Left hindlimb (tissue), 1 donor: ENCODE results near the gene GALR2.

Experiments used
- DNase-seq: peaks from one replicate; pipeline ENCODE4 v3.0.0-alpha.2; 2018

GALR2 gene

GRCh38 chr17:76102944-76103273 is 28.3 kb downstream of the GALR2 start:
- no peak for DNase-seq

GRCh38 chr17:76103274-76104139 is 28.9 kb downstream of the GALR2 start, which contains the start of gene EXOC7:
EXOC7 (minus strand) TSS chr17:76103787; CDS start chr17:76103692, 95 bp downstream.
- DNase-seq = peak; percentile 94

- DNase-seq = no peak
Observed at GRCh38 chr17:76104140-76104895, 29.7 kb downstream of the GALR2 start.

- no peak for DNase-seq
Observed at GRCh38 chr17:76104896-76105231, 30.3 kb downstream of the GALR2 start.

- no peak for DNase-seq
Observed at GRCh38 chr17:76106703-76107102, 32.1 kb downstream of the GALR2 start.

- DNase-seq = no peak
Observed at GRCh38 chr17:76107509-76107908, 32.9 kb downstream of the GALR2 start.

- DNase-seq = no peak
Observed at GRCh38 chr17:76111956-76112355, 37.4 kb downstream of the GALR2 start.

GRCh38 chr17:76115138-76115754 is 40.7 kb downstream of the GALR2 start:
- no peak for DNase-seq

GRCh38 chr17:76119409-76120371 is 45.1 kb downstream of the GALR2 start:
- peak; percentile 22 for DNase-seq

- no peak for DNase-seq
Observed at GRCh38 chr17:76120658-76121008, 46.1 kb downstream of the GALR2 start.

- no peak for DNase-seq
Observed at GRCh38 chr17:76121932-76122430, 47.4 kb downstream of the GALR2 start.

GRCh38 chr17:76122431-76123190 is 48.0 kb downstream of the GALR2 start:
- no peak for DNase-seq

- DNase-seq = no peak
Observed at GRCh38 chr17:76123191-76123499, 48.6 kb downstream of the GALR2 start.

GRCh38 chr17:76123749-76124581 is 49.4 kb downstream of the GALR2 start:
- DNase-seq = no peak

GRCh38 chr17:76124582-76125390 is 50.2 kb downstream of the GALR2 start:
- DNase-seq = no peak

- DNase-seq = no peak
Observed at GRCh38 chr17:76125391-76125675, 50.8 kb downstream of the GALR2 start.

GRCh38 chr17:76125922-76126321 is 51.3 kb downstream of the GALR2 start:
- DNase-seq = no peak
